Fibroblast of lung (primary cell): ENCODE measurements around the gene ATP2A2.

Experiments
- CTCF ChIP-seq, 2 donors: IDR thresholded peaks in 1 of 2; conservative IDR thresholded peaks in 1 of 2; 1 replicate in 1 of 2; 2 replicates in 1 of 2; pipeline ENCODE4 v1.5.1; 2011 to 2012; ENCODE audit warnings: low read length in 2 of 2, control low read depth in 1 of 2, inconsistent platforms in 1 of 2, low read depth in 1 of 2, mild to moderate bottlenecking in 1 of 2
- EZH2 ChIP-seq: IDR thresholded peaks from 2 replicates; pipeline ENCODE4 v1.5.1; 2012; ENCODE audit warnings: low read length, control low read depth, mild to moderate bottlenecking; ENCODE audit errors: missing control alignments

- TF ChIP-seq CTCF (conservative IDR thresholded peaks at IDR 0.05 in 1 of 2, IDR thresholded peaks at IDR 0.05 in 1 of 2; ENCODE audit: low read depth in 1 of 2, low read length in 2 of 2) (no peak), EZH2 (no peak)
These were observed 27.9 kb upstream of the ATP2A2 start for GRCh38 chr12:110253176-110253575.
